ENCODE data around the gene RPAP3.
A peak's percentile ranks its signal among the peaks of the same experiment; 100 is the strongest.

Gene RPAP3

DNA sequence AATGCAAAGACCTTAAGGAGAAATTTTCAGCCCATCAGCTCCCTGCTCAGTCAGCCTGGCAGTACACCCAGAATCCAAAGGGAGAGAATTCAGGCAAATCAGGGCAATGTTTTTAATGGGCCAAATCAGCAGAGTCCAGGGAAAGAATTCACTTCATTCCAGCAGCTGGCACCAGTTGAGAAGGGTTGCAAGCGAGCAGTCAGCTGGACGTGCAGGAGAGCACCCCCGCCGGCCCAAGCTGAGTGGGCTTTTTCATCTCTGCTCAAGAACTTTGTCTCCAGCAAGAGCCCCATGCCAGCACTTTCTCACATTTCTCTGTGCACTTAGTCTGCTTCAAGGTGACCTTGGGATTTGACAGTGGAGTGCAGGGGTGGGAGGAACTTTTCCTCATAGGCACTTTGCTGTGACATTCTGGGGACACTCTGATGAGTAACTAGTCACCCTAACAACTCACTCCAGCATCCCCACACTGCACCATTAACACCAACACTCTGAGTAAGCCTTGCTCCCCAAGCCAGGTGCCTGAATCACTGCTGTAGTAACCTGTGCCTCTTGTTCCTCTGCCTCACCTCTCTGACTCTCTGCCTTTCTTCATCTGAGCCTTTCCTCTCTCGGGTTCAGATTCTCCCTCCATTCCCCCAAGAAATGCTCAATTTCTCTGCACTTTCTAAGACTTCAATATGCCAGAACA is 17.3 kb upstream of the RPAP3 start:
- no peak for DNase-seq (ENCODE audit: extremely low read depth in 1 of 2, low read depth in 1 of 2)

DNA sequence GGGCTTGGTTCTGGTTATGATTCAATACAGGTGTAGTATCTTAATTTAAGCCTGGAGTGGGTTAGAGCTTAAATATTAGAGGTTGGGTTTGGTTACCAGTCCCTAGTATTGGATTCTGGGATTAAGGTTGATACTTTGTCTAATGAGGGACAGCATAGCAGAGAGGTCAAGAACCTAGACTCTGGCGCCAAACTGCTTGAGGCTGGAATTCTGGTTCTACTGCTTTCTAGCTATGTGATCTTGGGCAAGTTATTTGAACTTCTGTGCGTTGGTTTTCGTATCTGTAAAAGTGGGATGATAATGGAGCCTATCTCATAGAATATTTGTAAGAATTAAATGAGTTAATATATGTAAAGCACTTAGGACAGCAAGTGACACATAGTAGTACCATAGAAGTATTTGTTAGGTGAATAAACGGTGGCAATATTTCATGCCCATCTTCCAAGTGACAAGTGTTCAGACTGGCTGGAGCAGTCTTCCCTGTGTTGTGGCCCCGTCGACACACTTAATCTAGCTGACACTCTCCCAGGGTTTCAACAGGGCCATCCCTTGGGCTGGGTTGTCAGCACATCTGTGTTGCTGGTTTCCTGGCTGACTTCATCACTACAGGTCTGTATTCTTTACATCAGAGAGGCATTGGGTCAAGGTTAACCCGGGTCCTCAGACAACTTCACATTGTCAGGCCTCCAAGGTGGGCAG is 16.5 kb upstream of the RPAP3 start:
- DNase-seq (ENCODE audit: extremely low read depth in 1 of 2, low read depth in 1 of 2) = no peak

DNA sequence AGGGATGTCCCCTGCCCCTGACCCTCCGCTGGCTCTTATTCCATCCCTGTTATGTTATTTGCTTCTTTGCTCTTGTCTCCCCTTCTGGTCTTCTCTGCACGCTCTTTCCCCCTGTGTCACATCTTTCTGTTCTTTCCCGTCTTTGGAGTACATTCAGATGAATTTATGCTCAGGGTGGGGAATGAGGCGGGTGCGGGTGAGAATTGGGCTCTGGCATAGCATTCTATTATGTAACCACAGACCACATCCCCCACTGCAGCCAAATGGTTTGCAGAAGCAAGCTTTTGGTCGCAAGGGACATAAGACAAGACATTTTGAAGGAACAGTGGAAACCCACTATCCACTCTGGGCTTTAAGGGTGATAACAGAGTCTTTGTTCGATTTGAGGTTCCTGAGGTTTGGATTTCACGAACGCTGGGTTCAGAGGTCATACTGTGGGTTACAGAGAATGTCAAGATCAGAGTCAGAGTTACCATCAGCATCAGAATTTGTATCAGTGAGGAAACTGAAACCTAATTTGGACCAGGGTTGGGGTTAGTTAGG is 15.7 kb upstream of the RPAP3 start:
- no peak for DNase-seq (ENCODE audit: extremely low read depth in 1 of 2, low read depth in 1 of 2)

DNA sequence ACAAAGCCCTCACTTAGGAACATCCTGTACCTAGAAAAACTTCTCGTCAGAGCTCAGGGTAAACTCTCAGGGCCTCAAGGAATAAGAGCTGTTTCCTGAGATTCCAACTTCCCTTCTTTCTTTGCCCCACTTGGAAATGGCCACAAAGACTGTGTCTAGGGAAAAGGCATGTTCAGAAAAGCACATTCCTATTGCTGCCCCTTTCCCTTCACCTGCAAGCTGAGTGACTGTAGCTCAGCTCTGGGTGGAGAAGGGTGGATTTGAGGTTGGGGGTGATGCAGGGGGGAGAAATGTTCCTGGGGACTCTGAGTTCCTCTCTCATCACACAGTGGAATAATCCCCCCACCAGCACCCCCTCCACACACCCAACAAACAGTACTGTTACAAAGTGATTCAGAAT is 12.7 kb upstream of the RPAP3 start:
- no peak for DNase-seq (ENCODE audit: extremely low read depth in 1 of 2, low read depth in 1 of 2)

DNA sequence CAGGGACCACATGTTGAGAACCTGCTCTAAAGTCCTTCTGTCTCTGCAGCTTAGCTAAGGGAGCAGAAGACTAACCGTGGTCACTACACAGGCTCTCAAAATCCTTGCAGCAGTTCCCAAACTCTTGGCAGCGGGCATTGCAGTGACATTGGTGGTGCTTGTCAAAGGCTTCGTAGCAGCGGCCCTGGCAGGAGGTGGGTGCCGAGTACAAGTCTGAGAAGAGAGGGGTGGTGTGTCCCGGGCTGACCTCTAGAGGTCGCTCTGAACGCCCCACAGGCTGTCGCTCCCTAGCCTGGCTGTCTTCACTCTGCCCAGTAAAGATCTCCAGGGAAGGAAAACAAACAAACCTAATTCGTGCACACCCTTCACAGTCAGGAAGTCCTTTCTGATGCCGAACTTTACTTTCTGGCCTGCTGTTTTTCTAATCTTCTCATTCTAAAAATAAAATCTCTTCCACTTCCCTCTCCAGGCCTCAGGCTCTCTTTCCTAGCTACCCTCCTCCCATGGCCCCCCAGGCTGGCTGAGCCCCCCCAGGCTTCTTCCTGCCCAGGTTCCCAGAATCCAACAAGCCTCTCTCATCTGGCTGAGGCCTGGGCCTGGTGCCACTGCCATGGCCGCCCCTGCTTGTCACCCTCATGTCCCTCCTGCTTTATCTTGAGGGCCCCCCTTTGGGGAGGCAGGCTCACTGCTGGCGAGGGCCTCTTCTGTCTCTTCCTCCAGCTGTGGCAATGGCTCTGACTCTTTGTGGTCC is 11.8 kb upstream of the RPAP3 start:
- no peak for DNase-seq (ENCODE audit: extremely low read depth in 1 of 2, low read depth in 1 of 2)

DNA sequence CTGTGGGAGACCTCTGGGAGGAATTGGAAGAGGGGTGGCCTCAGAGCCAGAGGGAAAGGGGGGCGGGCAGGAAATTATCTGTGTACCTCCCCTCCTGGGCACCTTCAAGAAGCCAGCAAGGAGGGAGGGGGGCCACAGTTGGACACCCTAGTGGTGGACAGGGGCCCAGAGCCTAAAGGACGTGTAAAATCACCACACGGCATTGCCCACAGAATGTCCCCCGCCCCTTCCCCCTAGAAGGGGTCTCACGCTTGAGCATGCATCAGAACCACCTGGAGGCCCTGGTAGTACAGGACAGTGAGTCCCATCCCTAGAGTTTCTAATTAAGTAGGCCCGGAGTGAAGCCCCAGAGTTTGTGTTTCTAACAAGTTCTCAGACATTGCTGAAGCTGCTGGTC is 11.2 kb upstream of the RPAP3 start:
- no peak for DNase-seq (ENCODE audit: extremely low read depth in 1 of 2, low read depth in 1 of 2)

DNA sequence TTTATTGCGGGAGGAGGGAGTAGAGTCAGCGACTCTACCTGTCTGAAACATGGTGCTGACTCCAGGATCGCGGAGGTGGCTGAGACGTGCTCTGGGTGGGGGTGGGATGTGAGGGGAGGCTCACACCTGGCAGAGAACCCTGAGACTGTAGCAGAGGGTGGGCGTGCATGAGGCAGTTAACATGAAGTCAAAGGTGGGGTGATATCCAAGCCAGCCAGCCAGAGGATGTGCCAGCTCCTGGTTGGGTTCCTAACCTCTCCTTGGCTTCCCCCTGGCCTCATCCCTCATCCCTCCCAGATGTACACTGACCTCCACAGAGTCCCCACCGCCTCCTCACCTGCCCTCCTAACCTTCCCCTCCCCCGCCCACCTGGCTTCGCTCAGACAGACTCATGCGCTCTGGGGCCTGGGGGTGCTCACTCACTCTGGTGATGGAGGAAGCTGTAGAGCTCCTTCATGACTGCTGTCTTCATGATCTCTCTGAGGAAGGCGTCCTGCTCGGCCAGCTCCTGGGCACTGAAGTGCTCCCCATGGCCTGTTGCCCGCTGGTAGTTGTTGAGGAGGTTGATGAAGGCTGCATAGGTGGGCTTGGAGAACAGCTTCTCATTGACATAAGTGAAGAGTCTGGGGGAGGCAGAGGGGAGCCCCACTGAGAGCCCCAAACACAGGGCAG is 10.2 kb upstream of the RPAP3 start:
- no peak for DNase-seq (ENCODE audit: extremely low read depth in 1 of 2, low read depth in 1 of 2)

DNA sequence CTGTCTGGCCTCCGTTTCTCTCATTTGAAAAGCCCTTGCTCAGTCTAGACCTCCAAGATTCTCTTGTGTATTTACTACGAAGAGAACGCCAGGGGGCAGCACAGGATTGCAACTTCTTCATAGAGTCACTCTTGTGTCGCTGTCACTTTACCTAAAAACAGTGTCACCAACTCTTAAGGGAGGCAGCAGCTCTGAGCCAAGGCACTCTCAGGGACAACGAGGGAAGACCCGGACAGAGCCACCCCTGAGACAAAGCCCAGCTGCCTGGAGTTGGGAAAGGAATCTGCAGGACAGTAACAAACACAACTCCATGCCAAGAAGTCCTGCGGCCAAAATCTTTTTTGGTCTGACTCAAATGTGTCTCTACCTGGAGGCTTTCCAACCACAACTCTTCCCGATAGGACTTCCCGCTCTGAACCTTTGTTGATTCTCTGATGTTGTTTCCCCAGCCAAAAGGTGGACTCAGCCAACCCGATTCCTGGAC is 9.6 kb upstream of the RPAP3 start:
- DNase-seq (ENCODE audit: extremely low read depth in 1 of 2, low read depth in 1 of 2) = peak; percentile 24 to 66

DNA sequence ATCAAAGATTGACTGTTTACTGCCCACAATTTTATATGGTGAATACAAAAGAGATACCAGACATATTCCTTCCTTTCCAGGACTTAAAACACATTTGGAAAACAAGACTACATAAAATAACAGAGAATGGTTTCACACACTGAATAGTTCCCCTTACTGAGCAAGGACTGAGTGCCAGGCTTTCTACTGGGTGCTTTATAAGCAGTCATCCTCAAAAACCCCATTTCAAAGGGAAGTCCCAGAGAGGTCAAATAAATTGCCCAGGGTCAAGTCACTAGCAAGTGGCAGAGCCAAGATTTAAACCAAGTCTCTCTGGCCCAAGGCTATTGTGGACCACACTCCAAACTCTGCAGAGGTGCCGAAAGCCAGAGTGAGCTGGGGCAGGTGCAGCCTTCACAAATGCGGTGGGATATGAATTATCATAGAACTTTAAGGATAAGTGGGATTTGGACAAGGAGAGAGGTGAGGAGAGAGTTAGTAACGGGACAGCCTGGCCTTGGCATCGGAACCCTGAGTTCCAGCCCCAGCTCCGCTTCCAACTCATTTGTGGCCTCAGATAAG is 9.1 kb upstream of the RPAP3 start:
- no peak for DNase-seq (ENCODE audit: extremely low read depth in 1 of 2, low read depth in 1 of 2)

DNA sequence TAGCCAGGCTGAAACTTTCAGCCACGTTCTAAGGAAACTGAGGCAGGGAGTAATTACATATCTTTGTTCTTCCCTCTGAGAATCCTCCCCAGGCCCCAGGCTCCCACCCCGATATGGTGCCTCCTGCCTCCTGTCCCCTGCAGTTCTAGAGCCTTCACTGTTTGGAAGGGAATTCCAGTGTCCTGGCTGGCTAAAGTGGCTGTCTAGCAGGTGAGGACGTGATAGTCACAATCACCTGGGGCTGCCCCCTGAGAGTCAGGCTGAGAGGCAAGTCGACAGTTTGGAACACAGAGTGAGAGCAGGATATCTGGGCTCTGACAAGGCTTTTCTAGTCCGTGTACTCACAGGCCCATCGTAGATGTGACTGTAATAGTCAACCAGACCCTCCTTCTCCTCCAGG is 6.3 kb upstream of the RPAP3 start:
- DNase-seq (ENCODE audit: extremely low read depth in 1 of 2, low read depth in 1 of 2) = no peak

DNA sequence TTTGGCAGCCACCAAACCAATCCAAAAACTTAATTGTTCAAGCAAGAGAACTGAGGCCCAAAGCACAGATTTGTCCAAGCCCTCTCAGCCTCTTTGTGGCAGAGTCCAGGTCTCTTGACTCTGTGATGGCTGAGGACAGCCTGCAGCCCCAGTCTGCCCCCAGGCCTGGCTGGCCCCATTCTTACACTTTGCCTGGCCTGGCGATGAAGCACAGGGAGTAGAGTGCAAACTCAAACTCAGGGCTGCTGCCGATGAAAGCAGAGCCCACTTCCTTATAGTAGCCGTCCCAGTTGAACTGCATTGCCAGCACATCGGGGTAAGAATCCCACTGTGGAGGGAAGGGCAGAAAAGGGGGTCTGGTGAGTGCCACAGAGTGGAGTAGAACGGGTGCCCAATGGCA is 5.6 kb upstream of the RPAP3 start:
- DNase-seq (ENCODE audit: extremely low read depth in 1 of 2, low read depth in 1 of 2) = no peak

DNA sequence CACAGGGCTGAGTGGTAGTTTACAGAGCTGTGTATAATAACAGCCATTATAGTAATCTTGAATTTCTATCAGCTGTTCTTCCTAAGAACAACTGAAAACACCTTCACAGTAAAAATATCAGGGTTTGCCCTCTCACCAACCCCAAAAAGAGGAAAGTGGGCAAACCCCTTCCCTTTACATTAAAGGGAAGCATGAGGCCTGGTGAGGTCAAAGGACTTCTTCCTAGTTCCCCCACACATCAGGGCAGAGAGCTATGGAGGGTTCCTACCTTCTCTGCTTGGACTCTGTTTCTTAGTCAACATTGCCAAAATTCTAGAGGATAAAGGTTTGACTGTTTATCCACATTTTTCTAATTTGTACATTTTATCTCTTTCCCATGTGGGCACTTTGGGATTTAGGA is 4.4 kb upstream of the RPAP3 start:
- DNase-seq (ENCODE audit: extremely low read depth in 1 of 2, low read depth in 1 of 2) = no peak

DNA sequence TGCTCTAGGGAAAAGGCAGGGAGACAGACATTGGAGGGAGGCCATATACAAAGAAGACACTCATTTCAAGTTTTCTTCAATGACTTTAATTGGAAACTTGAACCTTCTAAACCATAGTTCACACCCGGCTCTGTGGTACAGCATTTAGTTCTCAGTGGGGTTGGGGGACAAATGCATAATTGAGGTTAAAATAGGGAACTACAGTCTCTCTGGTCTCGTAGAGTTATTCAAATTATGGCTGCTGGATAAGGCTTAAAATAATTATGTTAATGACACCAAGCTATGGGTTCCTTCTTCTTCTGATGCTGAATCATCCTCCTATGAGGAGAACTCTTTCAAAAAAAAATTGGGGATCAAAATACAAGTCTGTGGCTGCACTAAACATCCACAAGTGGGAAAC is 3.8 kb upstream of the RPAP3 start:
- no peak for DNase-seq (ENCODE audit: extremely low read depth in 1 of 2, low read depth in 1 of 2)

DNA sequence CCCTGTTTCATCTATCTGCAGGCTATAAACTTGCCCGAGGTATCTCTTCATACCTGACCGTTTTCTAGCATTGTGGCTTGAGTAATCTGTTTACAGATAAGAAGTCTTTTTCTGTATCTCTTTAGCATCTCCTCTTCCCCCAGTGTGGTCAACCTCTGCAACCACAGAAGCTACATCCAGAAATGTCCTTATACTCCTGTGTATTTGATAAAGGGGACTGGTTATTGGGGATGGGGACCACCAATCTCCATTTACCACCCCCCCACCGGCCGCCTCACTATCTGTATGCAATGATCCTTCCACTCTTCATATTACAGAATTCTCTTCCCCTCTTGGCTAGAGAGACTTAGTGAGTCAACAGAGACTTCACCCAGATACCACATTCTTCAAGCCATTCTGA is 3.4 kb upstream of the RPAP3 start:
- DNase-seq (ENCODE audit: extremely low read depth in 1 of 2, low read depth in 1 of 2) = no peak

DNA sequence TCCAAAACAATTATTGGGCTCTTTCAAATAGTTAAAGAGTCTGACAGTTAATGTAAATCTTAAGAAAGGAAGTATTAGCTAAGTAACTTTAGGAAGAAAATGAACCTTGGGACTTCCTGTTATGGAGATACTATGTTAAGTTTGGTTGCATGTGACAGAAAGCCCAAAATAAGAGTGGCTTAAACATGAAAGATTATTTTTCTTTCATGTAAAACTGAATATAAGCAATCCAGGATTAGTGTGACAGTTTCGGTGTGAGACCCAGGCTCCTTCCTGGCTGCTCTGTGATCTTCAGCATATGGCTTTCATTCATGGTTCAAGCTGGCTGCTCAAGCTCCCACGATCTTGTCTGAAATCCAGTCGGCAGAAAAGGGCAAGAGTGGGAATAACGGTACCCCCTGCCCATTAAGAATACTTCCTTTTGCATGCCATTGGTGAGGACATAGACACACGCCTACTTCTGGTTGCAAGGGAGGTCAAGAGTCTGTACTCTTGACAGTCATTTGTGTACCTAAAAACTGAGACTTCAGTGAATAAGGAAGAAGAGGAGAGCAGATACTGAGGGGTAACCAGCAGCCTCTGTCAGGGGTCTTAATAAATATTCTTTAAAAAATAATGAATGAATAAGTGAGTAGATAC is 2.2 kb upstream of the RPAP3 start:
- no peak for DNase-seq (ENCODE audit: extremely low read depth in 1 of 2, low read depth in 1 of 2)

DNA sequence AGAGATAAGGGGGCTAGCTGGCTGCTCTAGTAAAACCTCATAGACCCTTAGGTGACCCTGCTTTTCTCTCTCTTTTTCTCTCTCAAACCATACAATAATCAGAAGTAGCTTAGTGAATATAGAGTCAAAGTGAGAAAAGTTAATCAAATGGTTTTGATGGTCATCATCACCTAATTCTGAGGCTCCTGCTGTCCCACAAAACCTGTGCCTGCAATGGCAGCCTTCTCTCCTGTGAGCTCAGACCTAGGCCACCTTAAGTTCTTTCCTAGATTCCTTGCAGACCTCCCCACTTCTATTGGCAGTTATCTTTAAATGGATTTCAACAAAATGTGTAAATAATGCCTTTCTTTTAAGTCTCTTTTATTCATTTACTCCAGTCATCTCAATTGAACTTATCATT is 1.5 kb upstream of the RPAP3 start:
- DNase-seq (ENCODE audit: extremely low read depth in 1 of 2, low read depth in 1 of 2) = no peak

DNA sequence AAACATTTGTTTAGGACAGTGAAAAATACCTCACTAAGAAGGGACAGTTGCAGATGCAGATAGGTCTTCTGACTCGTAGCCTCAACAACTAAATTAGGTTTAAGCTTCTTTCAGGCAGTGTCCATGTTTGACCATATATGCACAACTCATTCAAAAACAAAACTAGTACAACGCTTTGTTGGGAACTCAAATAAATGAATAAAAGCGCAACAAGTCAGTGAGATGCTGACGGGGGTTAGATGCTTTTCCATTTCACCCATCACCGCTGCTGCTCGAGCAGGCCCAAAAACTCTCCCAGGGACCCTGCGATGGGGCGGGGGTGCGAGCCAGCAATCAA is 633 bp downstream of the RPAP3 start:
- no peak for DNase-seq (ENCODE audit: extremely low read depth in 1 of 2, low read depth in 1 of 2)

DNA sequence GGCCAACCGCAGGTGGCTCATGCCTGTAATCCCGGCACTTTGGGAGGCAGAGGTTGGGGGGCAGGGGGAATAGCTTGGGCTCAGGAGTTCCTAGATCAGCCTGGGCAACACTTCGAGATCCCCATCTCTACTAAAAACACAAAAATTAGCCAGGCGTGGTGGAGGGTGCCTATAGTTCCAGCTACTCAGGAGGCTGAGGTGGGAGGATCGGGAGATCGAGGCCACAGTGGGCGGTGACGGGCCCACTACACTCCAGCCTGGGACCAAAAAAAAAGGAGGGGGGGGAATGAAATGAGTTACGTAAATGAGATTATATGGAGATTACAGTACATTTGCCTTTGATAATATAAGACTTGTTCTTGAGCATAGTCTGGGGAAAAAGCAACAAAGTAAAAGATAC is 1.1 kb downstream of the RPAP3 start:
- DNase-seq (ENCODE audit: extremely low read depth in 1 of 2, low read depth in 1 of 2) = no peak

DNA sequence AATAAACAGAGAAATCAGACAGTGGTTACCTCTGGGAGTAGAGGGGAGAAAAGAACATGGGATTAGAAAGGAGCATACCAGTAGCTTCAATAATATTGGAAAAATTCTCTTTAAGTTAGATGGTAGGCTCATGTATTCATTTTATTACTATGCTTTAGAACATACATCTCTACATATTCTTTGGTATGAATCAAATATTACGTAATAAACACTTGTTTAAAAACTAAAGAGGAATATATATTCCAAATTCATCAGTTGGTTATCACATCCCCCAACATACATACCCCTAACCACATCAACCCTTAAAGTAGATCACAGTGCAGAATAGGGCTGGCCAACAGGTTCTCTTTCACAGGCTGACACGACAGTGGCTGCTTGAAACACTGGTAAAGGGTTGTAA is 5.6 kb downstream of the RPAP3 start:
- DNase-seq (ENCODE audit: extremely low read depth in 1 of 2, low read depth in 1 of 2) = no peak

DNA sequence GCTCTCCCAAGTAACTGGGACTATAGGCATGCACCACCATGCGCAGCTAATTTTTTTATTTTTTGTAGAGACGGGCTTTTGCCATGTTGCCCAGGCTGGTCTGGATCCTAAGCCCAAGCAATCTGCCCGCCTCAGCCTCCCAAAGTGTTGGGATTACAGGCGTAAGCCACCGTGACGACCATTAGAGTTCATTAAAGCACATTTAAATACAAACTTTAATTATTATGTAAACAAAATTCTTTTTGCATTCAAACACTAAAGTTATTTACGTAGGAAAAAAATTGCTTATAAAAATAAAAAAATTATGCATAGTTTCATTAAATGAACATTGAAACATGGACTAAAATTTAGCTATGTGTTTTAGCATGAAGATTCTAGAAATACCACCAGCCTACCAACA is 7.2 kb downstream of the RPAP3 start:
- no peak for DNase-seq (ENCODE audit: extremely low read depth in 1 of 2, low read depth in 1 of 2)

DNA sequence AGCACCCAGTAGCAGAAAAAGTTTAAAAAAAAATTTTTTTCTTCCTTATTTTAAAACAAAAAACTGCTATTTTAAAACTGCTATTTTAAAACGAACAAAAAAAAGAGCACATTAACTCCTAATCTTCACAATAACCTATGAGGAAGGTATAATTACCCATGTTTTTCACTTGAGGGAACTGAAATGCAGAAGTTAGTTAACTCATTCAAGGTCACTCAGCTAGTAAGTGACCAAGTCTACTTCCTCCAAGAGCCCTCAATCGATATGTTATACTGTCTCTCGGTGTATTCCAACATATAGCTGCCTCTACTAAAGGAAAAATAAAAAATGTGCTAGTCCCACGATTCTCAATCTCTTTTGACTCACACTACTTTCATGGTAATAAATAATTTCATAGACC is 7.8 kb downstream of the RPAP3 start:
- no peak for DNase-seq (ENCODE audit: extremely low read depth in 1 of 2, low read depth in 1 of 2)
